Panc1 (cell line): Measurements from ENCODE around the gene DCAF6.

Source experiments
- CTCF ChIP-seq: fragments of 450-650 bp; IDR thresholded peaks from 2 replicates; pipeline ENCODE4 v1.5.1; 2017; ENCODE audit warnings: mild to moderate bottlenecking
- POLR2AphosphoS5 ChIP-seq: IDR thresholded peaks from 2 replicates; pipeline ENCODE4 v1.6.1; 2012; ENCODE audit warnings: mild to moderate bottlenecking, low read depth, low read length, moderate library complexity

GRCh38 chr1:168019407-168019806 lies 82.9 kb downstream of the DCAF6 start:
- no peak for TF ChIP-seq CTCF
- TF ChIP-seq POLR2AphosphoS5 = no peak
